ENCODE data around the gene NAA40. TPM values are rescaled to one million over a fixed set of nuclear protein-coding genes. Genes with fewer than 3 reads are reported as not detected.

The NAA40 gene
- total and polyA plus RNA-seq, 2 experiments from 2014 or later = 10.1 to 24.6 TPM

DNA sequence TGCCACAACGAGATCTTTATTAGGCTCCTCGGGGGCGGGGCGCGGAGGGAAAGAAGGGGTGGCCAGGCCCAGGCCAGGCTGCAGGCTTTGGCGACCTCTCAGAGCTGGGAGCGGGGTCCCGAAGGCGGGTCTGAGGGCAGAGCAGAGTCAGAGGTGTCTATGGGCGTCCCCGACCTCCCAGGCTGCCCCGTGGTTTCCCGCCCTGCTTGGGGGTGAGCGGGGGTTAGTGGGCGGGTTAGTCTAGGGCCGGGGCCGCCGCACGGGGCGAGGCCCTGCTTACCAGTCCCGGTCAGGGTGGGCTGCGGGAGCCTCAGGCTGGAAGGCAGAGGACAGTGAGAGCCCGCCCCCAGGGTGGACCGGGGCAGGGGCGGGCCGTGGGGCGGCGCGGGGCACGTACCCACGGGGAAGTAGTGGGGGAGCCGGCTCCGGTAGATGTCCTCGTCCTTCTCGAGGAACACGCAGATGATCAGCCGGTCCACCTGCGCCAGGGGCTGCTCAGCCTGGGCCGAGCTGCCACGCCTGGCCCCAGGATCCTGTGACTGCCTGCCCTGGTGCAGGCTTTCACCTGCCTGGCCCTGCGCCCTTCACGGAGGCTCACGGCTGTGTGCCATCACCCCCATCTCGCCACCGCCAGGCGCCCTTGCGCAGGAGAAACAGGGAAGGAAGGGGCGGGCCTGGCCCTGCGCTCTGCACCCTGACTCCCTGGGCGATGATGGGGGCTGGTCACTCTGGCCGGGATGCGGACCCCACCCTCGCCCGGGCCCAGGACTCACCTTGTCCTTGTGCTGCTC, 60.0 kb downstream of the NAA40 start:
- ATAC-seq = peak; percentile 62
- H3K9me2 ChIP-seq (ENCODE audit: insufficient read depth) = no peaks in the 10 kb centered on the region
- peak; percentile 82 for DNase-seq (ENCODE audit: low spot score)
- peaks cover 13% of the 10 kb centered on the region for H4K20me1 ChIP-seq (replicated peaks; ENCODE audit: insufficient read depth)
- Mint-ChIP-seq H3K27ac (0 out of 2 replicates have a peak overlapping the region, but pooled peaks have one; percentile 8), H3K27me3 (ENCODE audit: insufficient read depth, low read depth, poor library complexity) (peaks cover 17% of the 10 kb centered on the region), H3K9me3 (no peaks in the 10 kb centered on the region), H3K4me1 (peaks cover 15% of the 10 kb centered on the region), H3K36me3 (ENCODE audit: low read depth) (peaks cover 43% of the 10 kb centered on the region), H3K4me3 (peak overlapping the region; percentile 69)
- peaks cover 23% of the 10 kb centered on the region; the same call in 1 of the 2 replicates for H3F3A ChIP-seq (replicated peaks; ENCODE audit: low read depth)
- H3K4me3 ChIP-seq = peak overlapping the region; percentile 64
- H3K27me3 ChIP-seq (ENCODE audit: insufficient read depth) = peaks cover 37% of the 10 kb centered on the region
- H3K36me3 ChIP-seq (ENCODE audit: insufficient read depth) = no peaks in the 10 kb centered on the region
- TF ChIP-seq, protein P1, sequence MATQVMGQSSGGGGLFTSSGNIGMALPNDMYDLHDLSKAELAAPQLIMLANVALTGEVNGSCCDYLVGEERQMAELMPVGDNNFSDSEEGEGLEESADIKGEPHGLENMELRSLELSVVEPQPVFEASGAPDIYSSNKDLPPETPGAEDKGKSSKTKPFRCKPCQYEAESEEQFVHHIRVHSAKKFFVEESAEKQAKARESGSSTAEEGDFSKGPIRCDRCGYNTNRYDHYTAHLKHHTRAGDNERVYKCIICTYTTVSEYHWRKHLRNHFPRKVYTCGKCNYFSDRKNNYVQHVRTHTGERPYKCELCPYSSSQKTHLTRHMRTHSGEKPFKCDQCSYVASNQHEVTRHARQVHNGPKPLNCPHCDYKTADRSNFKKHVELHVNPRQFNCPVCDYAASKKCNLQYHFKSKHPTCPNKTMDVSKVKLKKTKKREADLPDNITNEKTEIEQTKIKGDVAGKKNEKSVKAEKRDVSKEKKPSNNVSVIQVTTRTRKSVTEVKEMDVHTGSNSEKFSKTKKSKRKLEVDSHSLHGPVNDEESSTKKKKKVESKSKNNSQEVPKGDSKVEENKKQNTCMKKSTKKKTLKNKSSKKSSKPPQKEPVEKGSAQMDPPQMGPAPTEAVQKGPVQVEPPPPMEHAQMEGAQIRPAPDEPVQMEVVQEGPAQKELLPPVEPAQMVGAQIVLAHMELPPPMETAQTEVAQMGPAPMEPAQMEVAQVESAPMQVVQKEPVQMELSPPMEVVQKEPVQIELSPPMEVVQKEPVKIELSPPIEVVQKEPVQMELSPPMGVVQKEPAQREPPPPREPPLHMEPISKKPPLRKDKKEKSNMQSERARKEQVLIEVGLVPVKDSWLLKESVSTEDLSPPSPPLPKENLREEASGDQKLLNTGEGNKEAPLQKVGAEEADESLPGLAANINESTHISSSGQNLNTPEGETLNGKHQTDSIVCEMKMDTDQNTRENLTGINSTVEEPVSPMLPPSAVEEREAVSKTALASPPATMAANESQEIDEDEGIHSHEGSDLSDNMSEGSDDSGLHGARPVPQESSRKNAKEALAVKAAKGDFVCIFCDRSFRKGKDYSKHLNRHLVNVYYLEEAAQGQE (IDR thresholded peaks at IDR 0.05; ENCODE audit: unreplicated experiment) = no peak
- TF ChIP-seq EZH2phosphoT487 (IDR thresholded peaks at IDR 0.05; ENCODE audit: unreplicated experiment) (no peak), CREB1 (CRISPR knock-in tag; IDR thresholded peaks at IDR 0.05; ENCODE audit: low read depth) (no peak), ZNF331 (CRISPR knock-in tag; IDR thresholded peaks at IDR 0.05; ENCODE audit: low read depth) (no peak), JUNB (IDR thresholded peaks at IDR 0.05; ENCODE audit: unreplicated experiment) (no peak)
- TF ChIP-seq, protein P2, sequence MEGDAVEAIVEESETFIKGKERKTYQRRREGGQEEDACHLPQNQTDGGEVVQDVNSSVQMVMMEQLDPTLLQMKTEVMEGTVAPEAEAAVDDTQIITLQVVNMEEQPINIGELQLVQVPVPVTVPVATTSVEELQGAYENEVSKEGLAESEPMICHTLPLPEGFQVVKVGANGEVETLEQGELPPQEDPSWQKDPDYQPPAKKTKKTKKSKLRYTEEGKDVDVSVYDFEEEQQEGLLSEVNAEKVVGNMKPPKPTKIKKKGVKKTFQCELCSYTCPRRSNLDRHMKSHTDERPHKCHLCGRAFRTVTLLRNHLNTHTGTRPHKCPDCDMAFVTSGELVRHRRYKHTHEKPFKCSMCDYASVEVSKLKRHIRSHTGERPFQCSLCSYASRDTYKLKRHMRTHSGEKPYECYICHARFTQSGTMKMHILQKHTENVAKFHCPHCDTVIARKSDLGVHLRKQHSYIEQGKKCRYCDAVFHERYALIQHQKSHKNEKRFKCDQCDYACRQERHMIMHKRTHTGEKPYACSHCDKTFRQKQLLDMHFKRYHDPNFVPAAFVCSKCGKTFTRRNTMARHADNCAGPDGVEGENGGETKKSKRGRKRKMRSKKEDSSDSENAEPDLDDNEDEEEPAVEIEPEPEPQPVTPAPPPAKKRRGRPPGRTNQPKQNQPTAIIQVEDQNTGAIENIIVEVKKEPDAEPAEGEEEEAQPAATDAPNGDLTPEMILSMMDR (conservative IDR thresholded peaks at IDR 0.05; ENCODE audit: low read depth in 2 of 2) = peak in 1 of 2 experiments; percentile 49; a peak in 2 of 4 replicates
- H3K79me2 ChIP-seq (replicated peaks; ENCODE audit: insufficient read depth) = 0 out of 2 replicates have a peak, but pooled peaks cover 4% of the 10 kb centered on the region
- H3K4me1 ChIP-seq (ENCODE audit: insufficient read depth) = peaks cover 10% of the 10 kb centered on the region
- no peak overlapping the region for H2AFZ ChIP-seq
- H3K27ac ChIP-seq (ENCODE audit: low read depth) = no peak overlapping the region
- H3K4me2 ChIP-seq = peak overlapping the region; percentile 88

DNA sequence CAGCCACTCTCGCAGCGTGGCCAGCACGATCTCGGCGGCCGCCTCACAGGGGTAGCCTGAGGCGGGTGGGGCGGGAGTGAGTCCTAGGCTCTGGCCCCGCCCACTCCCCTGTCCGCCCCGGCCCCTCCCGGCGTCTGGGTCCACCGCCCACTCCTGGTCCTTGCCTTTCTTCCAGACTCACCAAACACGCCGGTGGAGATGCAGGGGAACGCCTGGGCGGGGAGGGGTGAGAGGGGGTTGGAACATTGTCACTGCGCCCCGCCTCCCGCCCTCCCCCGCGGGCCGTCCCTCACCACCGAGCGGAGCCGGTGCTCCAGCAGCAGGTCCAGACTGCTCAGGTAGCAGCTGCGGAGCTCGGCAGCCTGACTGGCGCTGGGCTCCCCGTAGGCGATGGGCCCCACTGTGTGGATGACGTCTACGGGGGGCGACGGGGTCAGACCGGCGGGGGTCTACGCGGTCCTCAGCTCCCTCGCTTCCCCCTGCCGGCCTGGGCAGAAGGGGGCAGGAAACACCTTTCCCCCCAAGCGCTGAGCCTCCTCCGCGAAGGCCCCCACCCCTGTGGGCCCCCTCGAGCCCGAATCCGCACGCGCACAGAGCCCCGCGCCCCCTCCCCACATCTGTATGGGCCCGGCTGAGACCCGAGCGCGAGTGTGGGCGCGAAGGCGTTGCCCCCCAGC, 60.7 kb downstream of the NAA40 start:
- Histone ChIP-seq H3K27me3 (ENCODE audit: insufficient read depth) (peaks cover 43% of the 10 kb centered on the region), H3K36me3 (ENCODE audit: insufficient read depth) (no peaks in the 10 kb centered on the region), H3K4me2 (peak overlapping the region; percentile 88), H2AFZ (no peak overlapping the region), H4K20me1 (replicated peaks; ENCODE audit: insufficient read depth) (peaks cover 13% of the 10 kb centered on the region), H3K4me3 (peak overlapping the region; percentile 64), H3K79me2 (replicated peaks; ENCODE audit: insufficient read depth) (no peaks in the 10 kb centered on the region), H3K9me2 (ENCODE audit: insufficient read depth) (no peaks in the 10 kb centered on the region), H3K27ac (ENCODE audit: low read depth) (no peak overlapping the region), H3F3A (replicated peaks; ENCODE audit: low read depth) (peaks cover 23% of the 10 kb centered on the region), H3K4me1 (ENCODE audit: insufficient read depth) (peaks cover 10% of the 10 kb centered on the region)
- Mint-ChIP-seq H3K27me3 (ENCODE audit: insufficient read depth, low read depth, poor library complexity) (peaks cover 23% of the 10 kb centered on the region), H3K36me3 (ENCODE audit: low read depth) (peaks cover 37% of the 10 kb centered on the region), H3K4me3 (peak overlapping the region; percentile 69), H3K9me3 (no peaks in the 10 kb centered on the region), H3K4me1 (peaks cover 19% of the 10 kb centered on the region), H3K27ac (no peak overlapping the region)
- ATAC-seq = peak; percentile 55
- DNase-seq (ENCODE audit: low spot score) = peak; percentile 84
- TF ChIP-seq, protein P1 (IDR thresholded peaks at IDR 0.05; ENCODE audit: unreplicated experiment) = no peak
- TF ChIP-seq EZH2 (IDR thresholded peaks at IDR 0.05; ENCODE audit: low read depth, unreplicated experiment) (no peak), ZNF114 (CRISPR knock-in tag; IDR thresholded peaks at IDR 0.05) (no peak), ZNF331 (CRISPR knock-in tag; IDR thresholded peaks at IDR 0.05; ENCODE audit: low read depth) (no peak), EZH2phosphoT487 (IDR thresholded peaks at IDR 0.05; ENCODE audit: unreplicated experiment) (no peak), NANOG (IDR thresholded peaks at IDR 0.05; ENCODE audit: borderline replicate concordance) (no peak)
- TF ChIP-seq, protein P2 (conservative IDR thresholded peaks at IDR 0.05; ENCODE audit: low read depth in 2 of 2) = 0 out of 4 replicates have a peak, but pooled peaks of 1 of the 2 experiments have one; percentile 4

Data from GM23338 (cell line).